Thoracic aorta (tissue), 2 donors: ENCODE data around the gene NCOA6. TPM values are rescaled to one million over a fixed set of nuclear protein-coding genes. Genes with fewer than 3 reads are reported as not detected.

Experiments
- ATAC-seq: fragments of 150-250 bp; one replicate; pipeline ENCODE4 v1.8.0; 2017; ENCODE audit warnings: low read depth; ENCODE audit not compliant: insufficient number of reproducible peaks, low FRiP score
- DNase-seq: peaks from one replicate; pipeline ENCODE4 v3.0.0-alpha.2; 2020; ENCODE audit warnings: low spot score
- H3K27ac ChIP-seq, 2 donors: fragments of 200-600 bp; sonication (generic); 1 replicate in 1 of 2; 2 replicates in 1 of 2; pipeline ENCODE4 v1.5.1; 2016; ENCODE audit warnings: mild to moderate bottlenecking in 2 of 2, moderate library complexity in 2 of 2
- H3K27me3 ChIP-seq: fragments of 200-600 bp; sonication (generic); replicated peaks from 2 replicates; pipeline ENCODE4 v1.6.0; 2016; ENCODE audit warnings: mild to moderate bottlenecking; ENCODE audit not compliant: insufficient read depth
- H3K36me3 ChIP-seq: fragments of 200-600 bp; sonication (generic); one replicate; pipeline ENCODE4 v1.5.1; 2016
- H3K4me1 ChIP-seq, 2 donors: fragments of 200-600 bp; sonication (generic); 1 replicate in 1 of 2; 2 replicates in 1 of 2; pipeline versions ENCODE4 v1.5.1 to v1.6.0; 2016; ENCODE audit warnings: low read depth in 2 of 2, mild to moderate bottlenecking in 1 of 2; ENCODE audit not compliant: control insufficient read depth in 1 of 2
- H3K4me3 ChIP-seq: fragments of 200-600 bp; sonication (generic); 2 replicates; pipeline ENCODE4 v1.5.1; 2016; ENCODE audit warnings: mild to moderate bottlenecking
- H3K9me3 ChIP-seq: fragments of 200-600 bp; sonication (generic); 2 replicates; pipeline ENCODE4 v1.5.1; 2016
- total RNA-seq, 2 donors: library from RNA; depleted of rRNA; stranded (reverse); fragments of >200 nt; gene quantifications; one replicate each; pipeline versions ENCODE4 v1.1.0 to v1.2.3, GENCODE V29; 2016
- TF ChIP-seq, protein P1 (sequence below): fragments of 200-600 bp; sonication (generic); IDR thresholded peaks from one replicate; pipeline ENCODE4 v1.5.1; 2019; ENCODE audit warnings: antibody characterized with exemption

The NCOA6 gene
- total RNA-seq, 2 donors from 2014 or later, result 14.8 to 21.4 TPM

DNA sequence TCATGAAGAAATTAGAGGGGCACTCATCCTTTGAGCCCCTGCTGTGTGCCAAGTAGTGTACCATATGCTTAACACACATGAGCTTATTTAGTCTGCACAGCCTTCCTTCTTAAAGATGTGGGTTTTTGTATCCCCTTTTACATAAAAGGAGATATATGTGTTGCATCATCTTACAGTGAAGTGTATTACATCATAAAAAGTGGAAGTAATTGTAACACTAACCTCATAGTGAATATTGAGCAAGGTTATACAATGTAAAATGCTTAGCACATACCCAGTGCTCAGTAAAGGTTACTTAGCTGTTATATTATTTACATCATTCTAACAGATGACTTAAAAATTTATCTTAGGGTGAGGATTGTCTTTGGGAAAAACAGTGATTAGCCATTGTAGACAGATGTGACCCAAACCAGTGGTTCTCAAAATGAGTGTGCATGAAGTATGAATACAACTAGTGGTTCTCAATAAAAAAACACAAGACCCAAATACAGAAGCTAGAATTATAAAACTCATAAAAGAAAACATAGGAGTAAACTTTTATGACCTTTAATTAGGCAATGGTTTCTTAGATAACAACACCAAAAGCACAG, 144.8 kb downstream of the NCOA6 start:
- no peaks in the 10 kb centered on the region for H3K36me3 ChIP-seq
- H3K27me3 ChIP-seq, result no peaks in the 10 kb centered on the region
- H3K9me3 ChIP-seq, result no peaks in the 10 kb centered on the region
- ATAC-seq (no peak), DNase-seq (no peak)
- H3K27ac ChIP-seq, result no peak overlapping the region
- H3K4me3 ChIP-seq, result no peak overlapping the region
- TF ChIP-seq, protein P1, sequence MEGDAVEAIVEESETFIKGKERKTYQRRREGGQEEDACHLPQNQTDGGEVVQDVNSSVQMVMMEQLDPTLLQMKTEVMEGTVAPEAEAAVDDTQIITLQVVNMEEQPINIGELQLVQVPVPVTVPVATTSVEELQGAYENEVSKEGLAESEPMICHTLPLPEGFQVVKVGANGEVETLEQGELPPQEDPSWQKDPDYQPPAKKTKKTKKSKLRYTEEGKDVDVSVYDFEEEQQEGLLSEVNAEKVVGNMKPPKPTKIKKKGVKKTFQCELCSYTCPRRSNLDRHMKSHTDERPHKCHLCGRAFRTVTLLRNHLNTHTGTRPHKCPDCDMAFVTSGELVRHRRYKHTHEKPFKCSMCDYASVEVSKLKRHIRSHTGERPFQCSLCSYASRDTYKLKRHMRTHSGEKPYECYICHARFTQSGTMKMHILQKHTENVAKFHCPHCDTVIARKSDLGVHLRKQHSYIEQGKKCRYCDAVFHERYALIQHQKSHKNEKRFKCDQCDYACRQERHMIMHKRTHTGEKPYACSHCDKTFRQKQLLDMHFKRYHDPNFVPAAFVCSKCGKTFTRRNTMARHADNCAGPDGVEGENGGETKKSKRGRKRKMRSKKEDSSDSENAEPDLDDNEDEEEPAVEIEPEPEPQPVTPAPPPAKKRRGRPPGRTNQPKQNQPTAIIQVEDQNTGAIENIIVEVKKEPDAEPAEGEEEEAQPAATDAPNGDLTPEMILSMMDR, result no peak
- H3K4me1 ChIP-seq, result peaks cover 5 to 11% of the 10 kb centered on the region in 2 donors

DNA sequence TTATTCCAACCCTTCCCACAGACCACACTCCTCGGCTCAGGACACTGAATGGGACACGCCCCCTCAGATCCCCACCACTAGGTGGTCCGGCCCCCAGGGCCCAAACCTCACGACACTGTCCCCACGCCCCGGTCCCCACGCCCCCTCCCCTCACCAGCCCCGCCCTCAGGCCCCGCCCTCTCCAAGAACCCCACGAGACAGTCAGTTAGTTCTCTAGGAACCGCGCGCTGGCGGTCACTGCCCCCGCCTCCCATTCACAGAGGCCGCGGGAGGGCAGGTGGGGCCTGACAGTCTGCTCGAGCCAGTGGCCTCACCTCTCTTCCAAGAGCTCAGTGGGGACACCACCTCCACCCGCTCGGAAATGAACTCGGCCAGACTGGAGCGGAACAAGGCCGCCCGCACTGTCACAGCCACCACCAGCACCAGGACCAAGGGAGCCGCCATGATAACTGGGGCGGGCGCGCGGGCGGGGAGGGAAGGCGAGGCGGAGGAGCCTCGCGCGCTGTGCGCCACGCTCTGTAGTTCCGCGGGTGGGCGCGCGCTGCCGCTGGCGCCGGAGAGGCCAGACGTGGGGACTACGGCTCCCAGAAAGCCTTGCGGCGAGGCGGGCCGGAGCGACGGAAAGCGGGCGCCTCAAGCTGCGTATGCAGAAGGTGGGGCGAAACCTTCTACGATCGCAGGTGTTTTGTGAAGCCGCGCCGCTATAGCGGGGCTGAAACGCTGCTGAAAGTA, 148.6 kb downstream of the NCOA6 start, which contains the start of gene PIGU:
PIGU (minus strand) TSS at position 451 of the 732 bp plus-strand sequence; CDS start at position 444, 7 bp downstream.
- TF ChIP-seq, protein P1, result peak; percentile 43
- H3K4me1 ChIP-seq, result peaks cover 5 to 11% of the 10 kb centered on the region in 2 donors
- no peaks in the 10 kb centered on the region for H3K9me3 ChIP-seq
- H3K36me3 ChIP-seq, result no peaks in the 10 kb centered on the region
- peak within 1 kb of the TSS; percentile 97 for H3K4me3 ChIP-seq
- DNase-seq (peak; percentile 74), ATAC-seq (peak; percentile 99)
- H3K27me3 ChIP-seq, result no peaks in the 10 kb centered on the region
- H3K27ac ChIP-seq, result peak within 1 kb of the TSS; percentile 65

DNA sequence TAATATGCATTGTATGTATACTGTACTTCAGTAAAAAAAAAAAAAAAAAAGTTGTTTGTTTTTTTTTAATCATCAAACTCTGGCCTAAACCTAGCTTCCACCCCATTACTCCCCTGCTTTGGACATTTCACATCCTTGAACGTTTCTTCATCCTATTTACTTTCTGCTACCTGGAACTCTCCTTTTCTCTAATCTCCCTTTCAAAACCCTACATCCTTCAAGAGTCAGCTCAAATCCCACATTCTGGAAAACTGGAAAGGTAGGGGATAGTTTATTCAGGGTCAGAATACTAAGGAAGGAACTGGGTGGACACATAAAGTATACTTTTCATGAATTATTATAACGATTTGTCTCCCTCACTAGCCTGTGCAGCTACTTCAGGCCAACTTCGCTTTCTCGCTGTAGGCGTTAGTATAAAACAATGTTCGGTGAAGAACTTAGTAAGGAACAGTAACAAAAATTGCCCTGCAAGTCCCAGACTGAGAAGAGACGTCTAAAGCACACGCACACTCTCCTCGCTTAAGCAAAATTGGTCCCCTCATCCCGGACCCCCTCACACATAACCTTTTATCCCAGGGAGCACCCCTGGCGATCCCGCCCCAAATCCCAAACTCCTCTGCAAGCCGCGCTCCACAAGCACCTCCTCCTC, 149.3 kb downstream of the NCOA6 start:
- TF ChIP-seq, protein P1, result no peak
- Histone ChIP-seq H3K4me3 (peak overlapping the region; percentile 97), H3K9me3 (no peaks in the 10 kb centered on the region), H3K36me3 (no peaks in the 10 kb centered on the region), H3K4me1 (peaks cover 5 to 11% of the 10 kb centered on the region in 2 donors), H3K27me3 (no peaks in the 10 kb centered on the region), H3K27ac (peak overlapping the region; percentile 65)
- no peak for ATAC-seq
- DNase-seq, result no peak

- no peak for ATAC-seq
- TF ChIP-seq, protein P1, result no peak
- no peaks in the 10 kb centered on the region for H3K36me3 ChIP-seq
- DNase-seq, result no peak
- peaks cover 5 to 11% of the 10 kb centered on the region in 2 donors for H3K4me1 ChIP-seq
- H3K27ac ChIP-seq, result no peak overlapping the region
- no peaks in the 10 kb centered on the region for H3K27me3 ChIP-seq
- H3K4me3 ChIP-seq, result no peak overlapping the region
- H3K9me3 ChIP-seq, result no peaks in the 10 kb centered on the region
Observed at GRCh38 chr20:34675561-34675960, 149.9 kb downstream of the NCOA6 start.

DNA sequence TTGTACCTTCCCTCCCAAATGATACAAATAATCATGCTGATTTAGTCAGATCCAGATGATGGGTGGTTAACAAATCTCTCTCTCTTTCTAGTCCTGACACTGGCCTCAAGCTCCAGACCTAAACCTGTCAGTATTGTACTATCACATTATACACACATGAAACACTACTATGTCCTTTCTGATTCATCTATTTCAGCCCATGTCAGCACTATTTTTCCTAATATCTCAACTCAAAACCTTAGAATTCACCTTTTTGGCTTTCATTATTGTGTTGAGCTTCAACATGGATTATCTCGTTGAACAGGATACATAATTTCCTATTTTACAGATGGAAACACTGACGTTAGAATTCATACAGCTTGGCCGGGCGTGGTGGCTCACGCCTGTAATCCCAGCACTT, 152.0 kb downstream of the NCOA6 start:
- Histone ChIP-seq H3K4me3 (no peak overlapping the region), H3K4me1 (peaks cover 5 to 11% of the 10 kb centered on the region in 2 donors), H3K27ac (no peak overlapping the region), H3K9me3 (no peaks in the 10 kb centered on the region), H3K27me3 (no peaks in the 10 kb centered on the region), H3K36me3 (no peaks in the 10 kb centered on the region)
- TF ChIP-seq, protein P1, result no peak
- ATAC-seq, result no peak
- no peak for DNase-seq
